ENCODE data around the gene RSBN1L.

- TF ChIP-seq CTCF (IDR thresholded peaks at IDR 0.05), result no peak
- TF ChIP-seq POLR2A (IDR thresholded peaks at IDR 0.05), result no peak
Measured at GRCh38 chr7:77831481-77831880, 135.2 kb downstream of the RSBN1L start.
